Endothelial cell of umbilical vein (primary cell): ENCODE measurements around the gene ZNF527. TPM values are rescaled to one million over a fixed set of nuclear protein-coding genes. Genes with fewer than 3 reads are reported as not detected.

Experiments
- Bru-seq: library from RNA; stranded (reverse); fragments of 400-500 nt; gene quantifications from one replicate; lab custom pipeline; 2021; lab: Mats Ljungman, UMichigan
- BruChase-seq, 2 experiments: library from RNA; stranded (reverse); fragments of 400-500 nt; gene quantifications; one replicate each; lab custom pipeline; 2021; lab: Mats Ljungman, UMichigan
- BruUV-seq: library from RNA; stranded (reverse); fragments of 400-500 nt; replicated peaks from 2 replicates; lab custom pipeline; 2021; lab: Mats Ljungman, UMichigan
- CTCF ChIA-PET: fragments of 300-600, 350-600 bp; sonication (Branson Sonifier 250); formaldehyde crosslinking; loops from one replicate; lab custom pipeline; 2021; ENCODE audit warnings: antibody characterized with exemption, inconsistent platforms; lab: Charles Lee
- POLR2A ChIA-PET: fragments of 300-600, 350-600 bp; sonication (Branson Sonifier 250); formaldehyde crosslinking; loops from one replicate; lab custom pipeline; 2021; ENCODE audit warnings: antibody characterized with exemption, inconsistent platforms; lab: Charles Lee
- DNase-seq: peaks from one replicate; pipeline ENCODE4 v3.0.0-alpha.2; 2011; ENCODE audit warnings: low read depth, low spot score
- FAIRE-seq: peaks from 2 replicates; lab custom pipeline; 2011; peaks lifted over from hg19 to GRCh38; lab: Jason Lieb, UNC
- H2AFZ ChIP-seq: 2 replicates; pipeline ENCODE4 v1.6.0; 2012; ENCODE audit warnings: low read depth, low read length, control low read depth, inconsistent platforms
- H3K27ac ChIP-seq: 2 replicates; pipeline ENCODE4 v1.5.1; 2011; ENCODE audit warnings: low read depth, mild to moderate bottlenecking, control low read depth, low read length, moderate library complexity; ENCODE audit not compliant: insufficient read depth
- H3K27me3 ChIP-seq, 2 experiments: 2 replicates each; pipeline versions ENCODE4 v1.6.0 to v1.6.1; 2011; ENCODE audit warnings: low read length in 2 of 2, mixed read lengths in 1 of 2; ENCODE audit not compliant: control insufficient read depth in 2 of 2, insufficient read depth in 2 of 2
- H3K36me3 ChIP-seq, 2 experiments: 2 replicates in 1 of 2; 3 replicates in 1 of 2; pipeline ENCODE4 v1.5.1; 2011; ENCODE audit warnings: low read length in 2 of 2, mild to moderate bottlenecking in 1 of 2, moderate library complexity in 1 of 2; ENCODE audit not compliant: control insufficient read depth in 2 of 2, insufficient read depth in 2 of 2; ENCODE audit errors: extremely low read depth in 1 of 2
- H3K4me1 ChIP-seq: 3 replicates; pipeline ENCODE4 v1.5.1; 2011; ENCODE audit warnings: mild to moderate bottlenecking, low read length; ENCODE audit not compliant: control insufficient read depth, insufficient read depth; ENCODE audit errors: extremely low read depth
- H3K4me2 ChIP-seq: 2 replicates; pipeline ENCODE4 v1.6.1; 2011; ENCODE audit warnings: low read length, control low read depth, mixed read lengths; ENCODE audit not compliant: insufficient read depth
- H3K4me3 ChIP-seq, 3 experiments: fragments of 200-600 bp in 1 of 3; sonication (generic), shearing (Covaris generic) in 1 of 3; replicated peaks in 1 of 3; 2 replicates each; pipeline ENCODE4 v1.5.1; 2011 to 2016; ENCODE audit warnings: control low read depth in 3 of 3, low read length in 3 of 3, mild to moderate bottlenecking in 2 of 3, inconsistent platforms in 1 of 3, low read depth in 1 of 3, moderate library complexity in 1 of 3; ENCODE audit not compliant: insufficient read depth in 1 of 3
- H3K79me2 ChIP-seq: 2 replicates; pipeline ENCODE4 v1.6.0; 2012; ENCODE audit warnings: low read length, inconsistent platforms; ENCODE audit not compliant: control insufficient read depth, insufficient read depth
- H3K9ac ChIP-seq: replicated peaks from 2 replicates; pipeline ENCODE3; 2011; ENCODE audit warnings: low read length, control low read depth; ENCODE audit not compliant: insufficient read depth; ENCODE audit errors: extremely low read depth
- H3K9me1 ChIP-seq: replicated peaks from 3 replicates; pipeline ENCODE4 v1.6.0; 2011; ENCODE audit warnings: mild to moderate bottlenecking, low read length; ENCODE audit not compliant: control insufficient read depth, insufficient read depth; ENCODE audit errors: extremely low read depth
- H3K9me3 ChIP-seq: replicated peaks from 2 replicates; pipeline ENCODE4 v1.5.1; 2012; ENCODE audit warnings: low read length, inconsistent platforms; ENCODE audit not compliant: control insufficient read depth, insufficient read depth
- H4K20me1 ChIP-seq: replicated peaks from 2 replicates; pipeline ENCODE3; 2011; ENCODE audit warnings: mild to moderate bottlenecking, low read length; ENCODE audit not compliant: control insufficient read depth, insufficient read depth; ENCODE audit errors: extremely low read depth
- GATA2 ChIP-seq: IDR thresholded peaks from 2 replicates; pipeline ENCODE4 v1.7.0; 2011; ENCODE audit warnings: low read depth, mild to moderate bottlenecking, moderate library complexity, mixed read lengths, low read length; ENCODE audit not compliant: insufficient read length, insufficient read depth
- MYC ChIP-seq: IDR thresholded peaks from one replicate; pipeline ENCODE4 v1.6.1; 2011; ENCODE audit warnings: mild to moderate bottlenecking, low read depth, low read length
- POLR2A ChIP-seq: IDR thresholded peaks from 2 replicates; pipeline ENCODE4 v1.6.1; 2012; ENCODE audit warnings: low read depth, mild to moderate bottlenecking, control low read depth, low read length
- POLR2AphosphoS5 ChIP-seq: IDR thresholded peaks from 2 replicates; pipeline ENCODE4 v1.6.1; 2012; ENCODE audit warnings: low read depth, mild to moderate bottlenecking, control low read depth, low read length, moderate library complexity; ENCODE audit not compliant: insufficient read depth
- dilution Hi-C: fragments of 300-500 bp; cut with MboI; formaldehyde crosslinking; loops from one replicate; pipeline ENCODE4 v1.15.0; 2019; ENCODE audit warnings: low sequenced_read_pairs; ENCODE audit not compliant: extremely low pct_ligation_motif_present
- intact Hi-C: fragments of 100-400 bp; cut with micrococcal nuclease; formaldehyde crosslinking; loops from one replicate; pipeline ENCODE4 v1.10.0; 2022
- long read RNA-seq: library from polyadenylated mRNA; stranded (forward); transcript quantifications from one replicate; pipeline ENCODE4 v2.0.0, GENCODE V29; 2021
- polyA minus RNA-seq, 3 experiments: library from RNA; depleted of rRNA, polyadenylated mRNA; stranded (reverse); fragments of >200 nt; gene quantifications; 1 replicate in 1 of 3; 2 replicates in 2 of 3; pipeline ENCODE4 v1.2.3, GENCODE V29; 2011
- polyA plus RNA-seq, 4 experiments: library from polyadenylated mRNA; depleted of rRNA in 3 of 4; stranded (reverse) in 3 of 4; unstranded in 1 of 4; fragments of >200 nt; gene quantifications; 2 replicates each; pipeline versions ENCODE4 v1.2.1 to v1.2.3, GENCODE V29; 2011 to 2012; ENCODE audit warnings: missing spikeins in 1 of 4
- total RNA-seq: library from RNA; stranded (reverse); gene quantifications from 2 replicates; pipeline ENCODE4 v1.2.3, GENCODE V29; 2021
- TF ChIP-seq, protein P1 (sequence below): IDR thresholded peaks from 2 replicates; pipeline ENCODE4 v1.6.1; 2011; ENCODE audit not compliant: insufficient read depth, insufficient read length
- TF ChIP-seq, protein P2 (sequence below), 2 donors: IDR thresholded peaks; 1 replicate in 1 of 2; 2 replicates in 1 of 2; pipeline ENCODE4 v1.5.1; 2011; ENCODE audit warnings: low read length in 2 of 2, mild to moderate bottlenecking in 2 of 2, moderate library complexity in 2 of 2, control low read depth in 1 of 2, inconsistent platforms in 1 of 2, low read depth in 1 of 2; ENCODE audit not compliant: insufficient read depth in 1 of 2; ENCODE audit errors: extremely low read depth in 1 of 2

The ZNF527 gene
- total RNA-seq (3.4 and 3.6 TPM in 2 replicates), polyA plus RNA-seq (1.7 and 2.9 TPM in 2 replicates), polyA minus RNA-seq (4.2 and 4.7 TPM in 2 replicates), Bru-seq, nascent RNA (percentile 56 among the genes with signal in this experiment), BruChase-seq, experiment 1, labeled RNA remaining after a 6-hour chase (percentile 54 among the genes with signal in this experiment), BruChase-seq, experiment 2, labeled RNA remaining after a 2-hour chase (percentile 50 among the genes with signal in this experiment)
- polyA plus RNA-seq (2011; cell fraction: cytosol; rRNA removed): 1.8 and 2.0 TPM in 2 replicates
- 3.8 and 4.1 TPM in 2 replicates for polyA plus RNA-seq (2011; cell fraction: nucleus; rRNA removed)
- polyA plus RNA-seq (2012): 2.7 and 3.9 TPM in 2 replicates
- 3.3 TPM for polyA minus RNA-seq (2011; cell fraction: cytosol; rRNA and poly(A)+ RNA removed)
- polyA minus RNA-seq (2011; cell fraction: nucleus; rRNA and poly(A)+ RNA removed): 3.8 and 4.0 TPM in 2 replicates
- long read RNA-seq, partial matches to known transcripts: 0 of 5 reads
- long read RNA-seq, other reads (novel, unspliced or antisense): 2 of 5 reads

GRCh38 chr19:37370880-37371661 is at the start of gene ZNF527:
ZNF527 (plus strand) TSS chr19:37371099; CDS start chr19:37374199, 3,100 bp downstream.
- TF ChIP-seq POLR2A (peak; percentile 74), POLR2AphosphoS5 (peak; percentile 48), GATA2 (no peak), MYC (peak; percentile 51)
- TF ChIP-seq, protein P1, sequence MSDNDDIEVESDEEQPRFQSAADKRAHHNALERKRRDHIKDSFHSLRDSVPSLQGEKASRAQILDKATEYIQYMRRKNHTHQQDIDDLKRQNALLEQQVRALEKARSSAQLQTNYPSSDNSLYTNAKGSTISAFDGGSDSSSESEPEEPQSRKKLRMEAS: peak; percentile 76
- TF ChIP-seq, protein P2, sequence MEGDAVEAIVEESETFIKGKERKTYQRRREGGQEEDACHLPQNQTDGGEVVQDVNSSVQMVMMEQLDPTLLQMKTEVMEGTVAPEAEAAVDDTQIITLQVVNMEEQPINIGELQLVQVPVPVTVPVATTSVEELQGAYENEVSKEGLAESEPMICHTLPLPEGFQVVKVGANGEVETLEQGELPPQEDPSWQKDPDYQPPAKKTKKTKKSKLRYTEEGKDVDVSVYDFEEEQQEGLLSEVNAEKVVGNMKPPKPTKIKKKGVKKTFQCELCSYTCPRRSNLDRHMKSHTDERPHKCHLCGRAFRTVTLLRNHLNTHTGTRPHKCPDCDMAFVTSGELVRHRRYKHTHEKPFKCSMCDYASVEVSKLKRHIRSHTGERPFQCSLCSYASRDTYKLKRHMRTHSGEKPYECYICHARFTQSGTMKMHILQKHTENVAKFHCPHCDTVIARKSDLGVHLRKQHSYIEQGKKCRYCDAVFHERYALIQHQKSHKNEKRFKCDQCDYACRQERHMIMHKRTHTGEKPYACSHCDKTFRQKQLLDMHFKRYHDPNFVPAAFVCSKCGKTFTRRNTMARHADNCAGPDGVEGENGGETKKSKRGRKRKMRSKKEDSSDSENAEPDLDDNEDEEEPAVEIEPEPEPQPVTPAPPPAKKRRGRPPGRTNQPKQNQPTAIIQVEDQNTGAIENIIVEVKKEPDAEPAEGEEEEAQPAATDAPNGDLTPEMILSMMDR (IDR thresholded peaks at IDR 0.05; ENCODE audit: extremely low read depth in 1 of 2, insufficient read depth in 1 of 2, low read depth in 1 of 2, low read length in 2 of 2): no peak
- H3K9me1 ChIP-seq: no peaks in the 10 kb centered on the region
- peak within 1 kb of the TSS; percentile 94 for H2AFZ ChIP-seq
- H3K27me3 ChIP-seq: no peaks in the 10 kb centered on the region
- no peaks in the 10 kb centered on the region for H3K4me1 ChIP-seq
- ChIA-PET POLR2A (interaction anchor here (0.5 to 1.4 kb wide), 7 partner anchors 37 to 224 kb away, joined by 3 to 9 read pairs (median 4); partner anchors contain the start of genes ZNF540, ZNF569, ZNF570 and ZNF571), CTCF (interaction anchor here (0.7 to 1.4 kb wide), 7 partner anchors 9 to 96 kb away, joined by 3 to 8 read pairs (median 4); partner anchors contain the start of gene ZNF569)
- dilution Hi-C loops (no loop called here), intact Hi-C loops (loop anchor here (1.0 to 2.0 kb wide), 6 partner anchors 9 to 408 kb away; partner anchors contain the start of genes ZNF569 and ZNF573)
- BruUV-seq: TSS peak; percentile 53
- H3K9ac ChIP-seq: peak within 1 kb of the TSS; percentile 64
- H3K27ac ChIP-seq: peak within 1 kb of the TSS; percentile 14
- FAIRE-seq (peak; percentile 98), DNase-seq (peak; percentile 98)
- H3K9me3 ChIP-seq: no peaks in the 10 kb centered on the region
- peak within 1 kb of the TSS; percentile 13 to 89 (median 72) for H3K4me3 ChIP-seq
- peak within 1 kb of the TSS; percentile 50 for H3K4me2 ChIP-seq
- no peaks in the 10 kb centered on the region for H3K79me2 ChIP-seq
- no peaks in the 10 kb centered on the region for H4K20me1 ChIP-seq
- H3K36me3 ChIP-seq: peaks cover 0 to 3% of the 10 kb centered on the region in 2 experiments
